ENCODE measurements around the gene CNTNAP2.

Gene CNTNAP2

DNA sequence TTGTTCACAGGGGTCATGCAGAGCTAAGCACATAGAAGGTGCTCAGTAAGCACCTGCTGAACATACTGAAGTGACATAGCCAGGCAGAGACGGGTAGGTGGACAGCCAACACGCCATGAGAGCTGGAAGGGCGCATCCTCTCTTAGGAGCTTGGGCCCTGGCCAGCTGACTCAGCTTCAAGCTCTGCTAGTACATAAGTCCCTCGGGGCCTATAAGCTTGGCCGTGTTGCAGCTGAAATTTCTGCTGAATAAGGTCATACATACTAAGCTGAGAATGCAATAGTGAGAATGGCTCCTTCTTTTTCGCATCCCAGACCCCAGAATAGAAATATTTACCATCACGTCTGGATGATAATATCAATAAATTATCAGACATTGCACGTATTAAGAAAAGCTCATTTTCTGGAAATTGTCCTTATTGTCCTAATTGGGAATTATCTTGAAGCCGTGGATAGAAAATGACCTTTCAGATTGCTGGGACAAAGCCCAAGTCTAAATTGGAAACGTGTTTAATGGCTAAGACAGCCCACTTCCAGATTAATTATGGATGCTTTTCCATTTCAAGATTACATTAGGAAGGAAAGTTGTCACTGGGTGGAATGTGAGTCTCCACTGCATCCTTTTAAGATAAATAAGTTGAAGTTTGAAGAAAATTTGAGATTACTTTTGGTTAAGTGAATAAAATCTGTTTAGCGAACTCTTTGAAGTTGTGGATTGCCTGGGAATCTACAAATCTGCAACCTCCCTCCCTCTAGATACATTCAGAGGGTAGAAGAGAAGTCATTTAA lies 2186.9 kb downstream of the CNTNAP2 start:
- FAIRE-seq (peak; percentile 28), DNase-seq (ENCODE audit: insufficient read length, low spot score) (no peak)
- TF ChIP-seq TAF1 (IDR thresholded peaks at IDR 0.05; ENCODE audit: low read depth, low read length) (no peak), SPI1 (IDR thresholded peaks at IDR 0.05; ENCODE audit: low read depth, low read length) (no peak), POLR2AphosphoS5 (IDR thresholded peaks at IDR 0.05; ENCODE audit: low read depth, low read length) (no peak), POU2F2 (IDR thresholded peaks at IDR 0.05; ENCODE audit: low read depth, low read length) (no peak), POLR2A (IDR thresholded peaks at IDR 0.05; ENCODE audit: low read depth, low read length) (no peak)

GRCh38 chr7:148304083-148304335 lies 2187.4 kb downstream of the CNTNAP2 start:
- TF ChIP-seq POLR2AphosphoS5 (IDR thresholded peaks at IDR 0.05; ENCODE audit: low read depth, low read length) = no peak
- no peak for TF ChIP-seq PAX5 (IDR thresholded peaks at IDR 0.05; ENCODE audit: insufficient read depth, low read length, severe bottlenecking)
- TF ChIP-seq POLR2A (IDR thresholded peaks at IDR 0.05; ENCODE audit: low read depth, low read length) = no peak
- TF ChIP-seq SPI1 (IDR thresholded peaks at IDR 0.05; ENCODE audit: low read depth, low read length) = no peak
- no peak for TF ChIP-seq TAF1 (IDR thresholded peaks at IDR 0.05; ENCODE audit: low read depth, low read length)
- TF ChIP-seq POU2F2 (IDR thresholded peaks at IDR 0.05; ENCODE audit: low read depth, low read length) = no peak

GRCh38 chr7:148304456-148304855 lies 2187.9 kb downstream of the CNTNAP2 start:
- TF ChIP-seq POLR2AphosphoS5 (IDR thresholded peaks at IDR 0.05; ENCODE audit: low read depth, low read length) = no peak
- peak; percentile 85; the same call in 1 of the 2 replicates for TF ChIP-seq POU2F2 (IDR thresholded peaks at IDR 0.05; ENCODE audit: low read depth, low read length)
- DNase-seq (ENCODE audit: insufficient read length, low spot score) (no peak), FAIRE-seq (peak; percentile 28)

More at GRCh38 chr7:148304083-148304335, 2187.4 kb downstream of the CNTNAP2 start:
- DNase-seq (ENCODE audit: insufficient read length, low spot score) (no peak), FAIRE-seq (no peak)

GRCh38 chr7:148306759-148307158 lies 2190.2 kb downstream of the CNTNAP2 start:
- TF ChIP-seq SPI1 (IDR thresholded peaks at IDR 0.05; ENCODE audit: low read depth, low read length) = peak; percentile 77
- TF ChIP-seq POLR2A (IDR thresholded peaks at IDR 0.05; ENCODE audit: low read depth, low read length) = no peak
- FAIRE-seq = peak; percentile 23
- DNase-seq (ENCODE audit: insufficient read length, low spot score) = peak; percentile 18

- no peak for TF ChIP-seq POU2F2 (IDR thresholded peaks at IDR 0.05; ENCODE audit: low read depth, low read length)
- TF ChIP-seq TAF1 (IDR thresholded peaks at IDR 0.05; ENCODE audit: low read depth, low read length) = no peak
- no peak for TF ChIP-seq PAX5 (IDR thresholded peaks at IDR 0.05; ENCODE audit: insufficient read depth, low read length, severe bottlenecking)
- no peak for TF ChIP-seq POLR2A (IDR thresholded peaks at IDR 0.05; ENCODE audit: low read depth, low read length)
- TF ChIP-seq POLR2AphosphoS5 (IDR thresholded peaks at IDR 0.05; ENCODE audit: low read depth, low read length) = no peak
- TF ChIP-seq SPI1 (IDR thresholded peaks at IDR 0.05; ENCODE audit: low read depth, low read length) = no peak
- FAIRE-seq = no peak
- no peak for DNase-seq (ENCODE audit: insufficient read length, low spot score)
Measured at GRCh38 chr7:148318102-148318811, 2201.7 kb downstream of the CNTNAP2 start.

GRCh38 chr7:148318838-148319237 lies 2202.2 kb downstream of the CNTNAP2 start:
- FAIRE-seq (no peak), DNase-seq (ENCODE audit: insufficient read length, low spot score) (no peak)
- no peak for TF ChIP-seq POLR2A (IDR thresholded peaks at IDR 0.05; ENCODE audit: low read depth, low read length)
- no peak for TF ChIP-seq TAF1 (IDR thresholded peaks at IDR 0.05; ENCODE audit: low read depth, low read length)
- no peak for TF ChIP-seq PAX5 (IDR thresholded peaks at IDR 0.05; ENCODE audit: insufficient read depth, low read length, severe bottlenecking)

DNA sequence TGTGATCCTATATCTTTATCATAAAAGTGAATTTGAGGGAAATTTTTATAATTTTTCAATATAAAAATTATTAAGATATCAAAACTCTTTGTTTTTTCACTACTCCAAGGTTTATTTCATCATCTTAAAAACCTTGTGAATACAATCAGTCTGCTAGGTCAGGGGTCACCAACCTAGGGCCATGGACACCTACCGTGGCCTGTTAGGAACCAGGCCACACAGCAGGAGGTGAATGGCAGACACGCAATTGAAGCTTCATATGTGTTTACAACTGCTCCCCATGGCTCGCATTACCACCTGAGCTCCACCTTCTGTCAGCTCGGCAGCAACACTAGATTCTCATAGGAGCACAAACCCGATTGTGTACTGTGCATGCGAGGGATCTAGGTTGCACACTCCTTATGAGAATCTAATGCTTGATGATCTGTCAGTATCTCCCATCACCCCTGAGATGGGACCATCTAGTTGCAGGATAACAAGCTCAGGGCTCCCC lies 2202.8 kb downstream of the CNTNAP2 start:
- TF ChIP-seq SPI1 (IDR thresholded peaks at IDR 0.05; ENCODE audit: low read depth, low read length) (no peak), TAF1 (IDR thresholded peaks at IDR 0.05; ENCODE audit: low read depth, low read length) (no peak), POLR2A (IDR thresholded peaks at IDR 0.05; ENCODE audit: low read depth, low read length) (no peak), POLR2AphosphoS5 (IDR thresholded peaks at IDR 0.05; ENCODE audit: low read depth, low read length) (no peak), POU2F2 (IDR thresholded peaks at IDR 0.05; ENCODE audit: low read depth, low read length) (no peak), PAX5 (IDR thresholded peaks at IDR 0.05; ENCODE audit: insufficient read depth, low read length, severe bottlenecking) (no peak)
- no peak for FAIRE-seq
- no peak for DNase-seq (ENCODE audit: insufficient read length, low spot score)

- no peak for TF ChIP-seq PAX5 (IDR thresholded peaks at IDR 0.05; ENCODE audit: insufficient read depth, low read length, severe bottlenecking)
- TF ChIP-seq TAF1 (IDR thresholded peaks at IDR 0.05; ENCODE audit: low read depth, low read length) = no peak
- TF ChIP-seq SPI1 (IDR thresholded peaks at IDR 0.05; ENCODE audit: low read depth, low read length) = no peak
- TF ChIP-seq POLR2A (IDR thresholded peaks at IDR 0.05; ENCODE audit: low read depth, low read length) = no peak
- TF ChIP-seq POLR2AphosphoS5 (IDR thresholded peaks at IDR 0.05; ENCODE audit: low read depth, low read length) = no peak
- TF ChIP-seq POU2F2 (IDR thresholded peaks at IDR 0.05; ENCODE audit: low read depth, low read length) = no peak
- FAIRE-seq = no peak
- DNase-seq (ENCODE audit: insufficient read length, low spot score) = no peak
Measured at GRCh38 chr7:148325208-148325607, 2208.6 kb downstream of the CNTNAP2 start.

DNA sequence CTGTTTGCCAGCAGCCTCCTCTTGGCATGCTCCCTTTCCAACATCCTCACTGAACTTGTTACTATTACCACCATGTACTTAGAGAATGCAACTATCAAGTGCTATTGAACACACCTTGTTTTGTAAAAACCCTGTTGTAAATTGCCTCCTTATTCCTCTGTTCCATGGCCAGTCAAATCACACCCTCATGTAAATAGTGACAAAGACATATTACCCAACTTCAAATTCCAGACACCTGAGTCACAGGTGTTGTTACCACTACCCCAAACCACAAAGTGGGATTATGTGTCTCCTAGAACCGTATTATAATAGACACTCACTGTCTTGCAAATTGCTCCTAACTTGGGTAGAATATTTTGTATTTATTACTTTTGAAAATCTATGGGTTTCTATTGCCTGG lies 2210.8 kb downstream of the CNTNAP2 start:
- no peak for FAIRE-seq
- TF ChIP-seq POU2F2 (IDR thresholded peaks at IDR 0.05; ENCODE audit: low read depth, low read length) = no peak
- TF ChIP-seq PAX5 (IDR thresholded peaks at IDR 0.05; ENCODE audit: insufficient read depth, low read length, severe bottlenecking) = no peak
- TF ChIP-seq SPI1 (IDR thresholded peaks at IDR 0.05; ENCODE audit: low read depth, low read length) = no peak
- no peak for TF ChIP-seq POLR2A (IDR thresholded peaks at IDR 0.05; ENCODE audit: low read depth, low read length)
- no peak for TF ChIP-seq TAF1 (IDR thresholded peaks at IDR 0.05; ENCODE audit: low read depth, low read length)
- TF ChIP-seq POLR2AphosphoS5 (IDR thresholded peaks at IDR 0.05; ENCODE audit: low read depth, low read length) = no peak
- DNase-seq (ENCODE audit: insufficient read length, low spot score) = no peak

DNA sequence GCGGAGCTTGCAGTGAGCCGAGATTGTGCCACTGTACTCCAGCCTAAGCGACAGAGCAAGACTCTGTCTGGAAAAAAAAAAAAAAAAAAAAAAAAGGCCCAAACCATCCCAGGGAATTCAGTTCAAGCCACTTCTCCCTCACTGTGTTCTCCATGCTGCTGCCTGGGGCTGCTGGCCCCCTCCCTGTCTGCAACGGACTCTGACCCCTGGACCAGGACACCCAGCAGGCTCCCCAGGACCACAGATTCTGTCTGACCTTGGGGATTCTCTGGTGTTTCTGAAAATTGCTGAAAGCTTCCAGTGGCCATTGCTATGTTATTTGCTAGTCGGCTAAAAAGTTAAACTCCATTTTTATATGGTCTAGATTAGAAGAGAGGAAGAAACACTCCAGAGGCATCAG lies 2212.3 kb downstream of the CNTNAP2 start:
- TF ChIP-seq SPI1 (IDR thresholded peaks at IDR 0.05; ENCODE audit: low read depth, low read length) (no peak), POLR2AphosphoS5 (IDR thresholded peaks at IDR 0.05; ENCODE audit: low read depth, low read length) (no peak), TAF1 (IDR thresholded peaks at IDR 0.05; ENCODE audit: low read depth, low read length) (no peak), POU2F2 (IDR thresholded peaks at IDR 0.05; ENCODE audit: low read depth, low read length) (no peak), PAX5 (IDR thresholded peaks at IDR 0.05; ENCODE audit: insufficient read depth, low read length, severe bottlenecking) (no peak), POLR2A (IDR thresholded peaks at IDR 0.05; ENCODE audit: low read depth, low read length) (no peak)
- FAIRE-seq = no peak
- DNase-seq (ENCODE audit: insufficient read length, low spot score) = no peak
